PC-3 (cell line): Measurements from ENCODE around the gene NFAT5. TPM values are rescaled to one million over a fixed set of nuclear protein-coding genes. Genes with fewer than 3 reads are reported as not detected.

Source experiments
- ATAC-seq: fragments of 200-7000 bp; cut with Tn5 transposase; 2 replicates; pipeline ENCODE4 v1.9.1; 2020; ENCODE audit warnings: mild to moderate bottlenecking, moderate library complexity
- BruUV-seq: library from RNA; stranded (reverse); fragments of 400-500 nt; replicated peaks from 2 replicates; lab custom pipeline; 2021; lab: Mats Ljungman, UMichigan
- CTCF ChIA-PET: fragments of 300-600 bp; sonication (Branson Sonifier 250); formaldehyde crosslinking; loops from one replicate; lab custom pipeline; 2022; ENCODE audit warnings: antibody characterized with exemption; lab: Charles Lee
- POLR2A ChIA-PET: fragments of 300-600 bp; sonication (Branson Sonifier 250); formaldehyde crosslinking; loops from one replicate; lab custom pipeline; 2022; ENCODE audit warnings: antibody characterized with exemption; ENCODE audit not compliant: unreplicated experiment; lab: Charles Lee
- DNase-seq: peaks from one replicate; pipeline ENCODE4 v3.0.0-alpha.2; 2015
- H2AFZ ChIP-seq: fragments of 300-600 bp; sonication (generic); 2 replicates; pipeline ENCODE4 v1.6.0; 2016; ENCODE audit warnings: antibody characterized with exemption, low read length
- H3F3A ChIP-seq: fragments of 300-600 bp; sonication (generic); one replicate; pipeline ENCODE4 v1.6.0; 2017; ENCODE audit warnings: antibody characterized with exemption, low read length, control low read depth, mild to moderate bottlenecking; ENCODE audit not compliant: unreplicated experiment
- H3K27ac ChIP-seq: fragments of 300-600 bp; sonication (generic); 2 replicates; pipeline ENCODE4 v1.5.1; 2016; ENCODE audit warnings: mild to moderate bottlenecking, low read length
- H3K27me3 ChIP-seq: fragments of 300-600 bp; sonication (generic); 2 replicates; pipeline ENCODE4 v1.6.1; 2016; ENCODE audit warnings: low read length, mixed read lengths
- H3K36me3 ChIP-seq: fragments of 300-600 bp; sonication (generic); 2 replicates; pipeline ENCODE4 v1.6.1; 2016; ENCODE audit warnings: low read depth, mixed run types, low read length, mixed read lengths
- H3K4me1 ChIP-seq: fragments of 300-600 bp; sonication (generic); 2 replicates; pipeline ENCODE4 v1.5.1; 2016; ENCODE audit warnings: low read length; ENCODE audit not compliant: insufficient read depth
- H3K4me2 ChIP-seq: fragments of 300-600 bp; sonication (generic); 2 replicates; pipeline ENCODE4 v1.6.0; 2016; ENCODE audit warnings: low read length
- H3K4me3 ChIP-seq: fragments of 300-600 bp; sonication (generic); 2 replicates; pipeline ENCODE4 v1.5.1; 2016; ENCODE audit warnings: mild to moderate bottlenecking, low read length, mixed read lengths
- H3K79me2 ChIP-seq: fragments of 300-600 bp; sonication (generic); 2 replicates; pipeline ENCODE4 v1.6.1; 2017; ENCODE audit warnings: low read length, mixed read lengths
- H3K9ac ChIP-seq: fragments of 300-600 bp; sonication (generic); 2 replicates; pipeline ENCODE4 v1.6.0; 2016; ENCODE audit warnings: mild to moderate bottlenecking, low read length
- H3K9me2 ChIP-seq: fragments of 300-600 bp; sonication (generic); replicated peaks from 2 replicates; pipeline ENCODE4 v1.6.1; 2016; ENCODE audit warnings: mixed run types, low read length, mixed read lengths
- H3K9me3 ChIP-seq: fragments of 300-600 bp; sonication (generic); 2 replicates; pipeline ENCODE4 v1.6.1; 2016; ENCODE audit warnings: low read length, mixed read lengths
- H4K20me1 ChIP-seq: fragments of 300-600 bp; sonication (generic); 2 replicates; pipeline ENCODE4 v1.6.1; 2016; ENCODE audit warnings: low read length, mixed read lengths
- EZH2 ChIP-seq: fragments of 300-600 bp; sonication (generic); IDR thresholded peaks from one replicate; pipeline ENCODE4 v1.6.1; 2017; ENCODE audit warnings: antibody characterized with exemption, mild to moderate bottlenecking, low read length; ENCODE audit not compliant: unreplicated experiment
- EZH2phosphoT487 ChIP-seq: fragments of 300-600 bp; sonication (generic); IDR thresholded peaks from 2 replicates; pipeline ENCODE4 v1.6.1; 2018; ENCODE audit warnings: mild to moderate bottlenecking, antibody characterized with exemption, low read length, borderline replicate concordance
- intact Hi-C: fragments of 100-400 bp; cut with micrococcal nuclease; formaldehyde crosslinking; loops from 2 replicates; pipeline ENCODE4 v1.9.0; 2023
- total RNA-seq: library from RNA; depleted of rRNA; stranded (reverse); fragments of >200 nt; gene quantifications from 2 replicates; pipeline ENCODE4 v1.2.3, GENCODE V29; 2014
- TF ChIP-seq, protein P1 (sequence below): fragments of 300-600 bp; sonication (generic); conservative IDR thresholded peaks from 2 replicates; pipeline ENCODE4 v1.5.1; 2017; ENCODE audit warnings: antibody characterized with exemption, low read depth, mild to moderate bottlenecking, low read length

Gene NFAT5
- total RNA-seq, 1 experiment from 2014 or later = 11.4 TPM

DNA sequence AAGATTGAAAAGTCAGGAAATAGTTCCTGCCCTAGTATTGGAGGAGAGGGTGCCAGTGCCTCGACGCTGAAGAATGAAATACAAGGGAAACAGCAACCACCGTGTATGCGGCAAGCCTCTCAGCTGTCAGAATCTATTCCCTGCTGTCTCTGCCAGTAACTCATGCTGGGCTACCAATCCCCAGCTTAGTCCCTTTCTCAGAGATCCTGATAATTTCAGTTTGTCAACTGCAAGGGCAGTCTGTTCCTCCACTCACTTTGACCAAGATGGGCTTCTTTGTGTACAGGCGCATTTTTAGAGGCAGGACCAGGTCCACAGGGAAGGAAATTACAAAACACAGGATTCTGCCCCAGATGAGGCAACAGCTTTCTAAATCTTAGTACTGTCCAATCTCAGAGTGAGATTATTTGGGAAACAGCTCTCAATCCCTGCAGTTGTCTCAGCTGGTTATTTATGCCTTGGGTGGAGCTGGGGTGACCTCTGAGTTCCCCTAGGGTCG is 159.3 kb downstream of the NFAT5 start:
- Histone ChIP-seq H3K9me3 (no peaks in the 10 kb centered on the region), H3K27ac (no peak overlapping the region), H3K9ac (peak overlapping the region; percentile 99; the same call in 1 of the 2 replicates), H3K79me2 (peaks cover 82% of the 10 kb centered on the region), H4K20me1 (peaks cover 7% of the 10 kb centered on the region; the same call in 1 of the 2 replicates), H3F3A (no peaks in the 10 kb centered on the region), H2AFZ (no peak overlapping the region), H3K9me2 (no peaks in the 10 kb centered on the region), H3K27me3 (no peaks in the 10 kb centered on the region), H3K4me2 (peak overlapping the region; percentile 83), H3K4me1 (peaks cover 37% of the 10 kb centered on the region), H3K4me3 (peak overlapping the region; percentile 85), H3K36me3 (no peaks in the 10 kb centered on the region)
- CTCF ChIA-PET = no interaction called here
- intact Hi-C loops = no loop called here
- POLR2A ChIA-PET = interaction anchor here (0.6 kb wide), 2 partner anchors 137 to 1430 kb away, joined by 4 to 8 read pairs; no protein-coding TSS in a partner anchor
- DNase-seq (no peak), ATAC-seq (no peak)
- no TSS peak for BruUV-seq
- no peak for TF ChIP-seq EZH2phosphoT487
- no peak for TF ChIP-seq EZH2
- TF ChIP-seq, protein P1, sequence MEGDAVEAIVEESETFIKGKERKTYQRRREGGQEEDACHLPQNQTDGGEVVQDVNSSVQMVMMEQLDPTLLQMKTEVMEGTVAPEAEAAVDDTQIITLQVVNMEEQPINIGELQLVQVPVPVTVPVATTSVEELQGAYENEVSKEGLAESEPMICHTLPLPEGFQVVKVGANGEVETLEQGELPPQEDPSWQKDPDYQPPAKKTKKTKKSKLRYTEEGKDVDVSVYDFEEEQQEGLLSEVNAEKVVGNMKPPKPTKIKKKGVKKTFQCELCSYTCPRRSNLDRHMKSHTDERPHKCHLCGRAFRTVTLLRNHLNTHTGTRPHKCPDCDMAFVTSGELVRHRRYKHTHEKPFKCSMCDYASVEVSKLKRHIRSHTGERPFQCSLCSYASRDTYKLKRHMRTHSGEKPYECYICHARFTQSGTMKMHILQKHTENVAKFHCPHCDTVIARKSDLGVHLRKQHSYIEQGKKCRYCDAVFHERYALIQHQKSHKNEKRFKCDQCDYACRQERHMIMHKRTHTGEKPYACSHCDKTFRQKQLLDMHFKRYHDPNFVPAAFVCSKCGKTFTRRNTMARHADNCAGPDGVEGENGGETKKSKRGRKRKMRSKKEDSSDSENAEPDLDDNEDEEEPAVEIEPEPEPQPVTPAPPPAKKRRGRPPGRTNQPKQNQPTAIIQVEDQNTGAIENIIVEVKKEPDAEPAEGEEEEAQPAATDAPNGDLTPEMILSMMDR = no peak

DNA sequence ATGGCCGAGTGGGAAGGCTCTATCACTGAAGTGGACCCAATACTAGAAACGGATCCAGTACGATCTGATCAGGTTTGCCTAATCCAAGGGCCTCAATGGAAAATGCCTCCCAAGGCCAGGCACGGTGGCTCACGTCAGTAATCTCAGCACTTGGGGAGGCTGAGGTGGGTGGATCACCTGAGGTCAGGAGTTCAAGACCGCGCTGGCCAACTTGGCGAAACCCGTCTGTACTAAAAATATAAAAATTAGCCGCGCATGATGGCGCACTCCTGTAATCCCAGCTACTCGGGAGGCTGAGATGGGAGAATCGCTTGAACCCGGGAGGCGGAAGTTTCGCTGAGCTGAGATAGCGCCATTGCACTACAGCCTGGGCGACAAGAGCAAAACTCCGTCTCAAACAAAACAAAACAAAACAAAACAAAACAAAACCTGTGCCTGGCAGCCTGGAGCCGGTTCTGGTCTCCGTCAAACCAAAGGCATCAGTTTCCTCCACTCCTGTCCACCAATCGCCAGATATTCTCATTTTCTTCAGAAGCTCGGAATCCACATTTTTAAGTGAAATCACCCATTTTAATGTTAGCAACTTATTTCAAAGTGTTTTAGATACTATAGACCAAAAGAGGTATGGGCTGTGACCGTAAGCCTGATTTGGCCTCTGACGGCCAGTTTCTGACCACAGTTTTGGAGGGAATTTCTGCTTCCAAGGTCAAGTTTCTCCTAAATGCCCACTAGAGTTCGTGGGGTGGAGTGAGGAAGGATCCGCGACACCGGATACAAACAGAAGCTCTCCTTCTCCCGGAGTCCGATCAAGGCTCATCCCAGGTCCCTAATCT is 159.9 kb downstream of the NFAT5 start:
- Histone ChIP-seq H3K4me3 (peak overlapping the region; percentile 85), H2AFZ (peak overlapping the region; percentile 55), H3K9ac (peak overlapping the region; percentile 99), H3K27me3 (no peaks in the 10 kb centered on the region), H3K27ac (peak overlapping the region; percentile 100), H3K79me2 (peaks cover 77% of the 10 kb centered on the region), H3K36me3 (no peaks in the 10 kb centered on the region), H3F3A (no peaks in the 10 kb centered on the region), H3K9me2 (no peaks in the 10 kb centered on the region), H4K20me1 (peaks cover 7% of the 10 kb centered on the region; the same call in 1 of the 2 replicates), H3K4me1 (peaks cover 37% of the 10 kb centered on the region), H3K9me3 (no peaks in the 10 kb centered on the region), H3K4me2 (peak overlapping the region; percentile 83)
- intact Hi-C loops = loop anchor here (1.0 kb wide), 1 partner anchor 29 kb away; the partner anchor contains the start of gene NOB1
- DNase-seq (no peak), ATAC-seq (no peak)
- POLR2A ChIA-PET = no interaction called here
- TSS peak; percentile 72 for BruUV-seq
- TF ChIP-seq, protein P1 = no peak
- TF ChIP-seq EZH2phosphoT487 = no peak
- CTCF ChIA-PET = interaction anchor here (0.6 to 1.0 kb wide), 3 partner anchors 14 to 29 kb away, joined by 3 to 4 read pairs (median 3); partner anchors contain the start of gene NOB1
